ENCODE data around the gene HSPD1.
A peak's percentile ranks its signal among the peaks of the same experiment; 100 is the strongest.

Gene HSPD1

GRCh38 chr2:197499594-197500502, at the start of gene HSPD1, which contains the start of gene HSPE1:
Gene HSPD1, minus strand, starts transcription at chr2:197499840. Its CDS starts 992 bp downstream, at chr2:197498848.
Gene HSPE1, plus strand, starts transcription at chr2:197500379. Its CDS starts 58 bp downstream, at chr2:197500437.
- Histone ChIP-seq H3K4me2 (ENCODE audit: low read length) (peak within 1 kb of the TSS; percentile 93), H3K36me3 (ENCODE audit: control insufficient read depth, insufficient read depth, low read length) (no peaks in the 10 kb centered on the region), H3K27ac (peak within 1 kb of the TSS; percentile 95), H3K27me3 (ENCODE audit: control insufficient read depth, insufficient read depth, low read length) (no peaks in the 10 kb centered on the region), H3K4me3 (ENCODE audit: low read depth, low read length) (peak within 1 kb of the TSS; percentile 63), H2AFZ (peak within 1 kb of the TSS; percentile 84), H3K4me1 (peaks cover 9% of the 10 kb centered on the region), H3K79me2 (peaks cover 28% of the 10 kb centered on the region), H3K9me3 (ENCODE audit: control insufficient read depth, low read length) (no peaks in the 10 kb centered on the region), H3K9ac (peak within 1 kb of the TSS; percentile 87)
- TF ChIP-seq CTCF (IDR thresholded peaks at IDR 0.05): no peak

GRCh38 chr2:197548582-197548981, 48.9 kb upstream of the HSPD1 start:
- no peak overlapping the region for H3K4me3 ChIP-seq (ENCODE audit: low read depth, low read length)
- no peaks in the 10 kb centered on the region for H3K4me1 ChIP-seq
- H3K9ac ChIP-seq: no peak overlapping the region
- no peaks in the 10 kb centered on the region for H3K27me3 ChIP-seq (ENCODE audit: control insufficient read depth, insufficient read depth, low read length)
- no peak for TF ChIP-seq CTCF (IDR thresholded peaks at IDR 0.05)
- no peak overlapping the region for H2AFZ ChIP-seq
- no peak overlapping the region for H3K27ac ChIP-seq
- peaks cover 11% of the 10 kb centered on the region for H3K79me2 ChIP-seq
- no peaks in the 10 kb centered on the region for H3K36me3 ChIP-seq (ENCODE audit: control insufficient read depth, insufficient read depth, low read length)
- H3K4me2 ChIP-seq (ENCODE audit: low read length): no peak overlapping the region
- no peaks in the 10 kb centered on the region for H3K9me3 ChIP-seq (ENCODE audit: control insufficient read depth, low read length)

- Histone ChIP-seq H3K27me3 (ENCODE audit: control insufficient read depth, insufficient read depth, low read length) (no peaks in the 10 kb centered on the region), H3K27ac (no peak overlapping the region), H2AFZ (no peak overlapping the region), H3K79me2 (peaks cover 12% of the 10 kb centered on the region), H3K4me1 (no peaks in the 10 kb centered on the region), H3K36me3 (ENCODE audit: control insufficient read depth, insufficient read depth, low read length) (no peaks in the 10 kb centered on the region), H3K4me2 (ENCODE audit: low read length) (no peak overlapping the region), H3K9ac (no peak overlapping the region), H3K9me3 (ENCODE audit: control insufficient read depth, low read length) (no peaks in the 10 kb centered on the region), H3K4me3 (ENCODE audit: low read depth, low read length) (no peak overlapping the region)
- TF ChIP-seq CTCF (IDR thresholded peaks at IDR 0.05): no peak
Measured at GRCh38 chr2:197547163-197547900, 47.7 kb upstream of the HSPD1 start.

GRCh38 chr2:197543206-197543605, 43.6 kb upstream of the HSPD1 start:
- Histone ChIP-seq H3K9me3 (ENCODE audit: control insufficient read depth, low read length) (no peaks in the 10 kb centered on the region), H3K4me1 (no peaks in the 10 kb centered on the region), H3K27me3 (ENCODE audit: control insufficient read depth, insufficient read depth, low read length) (no peaks in the 10 kb centered on the region), H3K79me2 (peaks cover 15% of the 10 kb centered on the region), H2AFZ (no peak overlapping the region), H3K9ac (no peak overlapping the region), H3K36me3 (ENCODE audit: control insufficient read depth, insufficient read depth, low read length) (no peaks in the 10 kb centered on the region), H3K4me2 (ENCODE audit: low read length) (no peak overlapping the region), H3K27ac (no peak overlapping the region), H3K4me3 (ENCODE audit: low read depth, low read length) (no peak overlapping the region)
- no peak for TF ChIP-seq CTCF (IDR thresholded peaks at IDR 0.05)

All from parathyroid adenoma (tissue), 2 donors.